Measurements from ENCODE around the gene NCKAP5.

Gene NCKAP5

GRCh38 chr2:133270550-133270949 is 297.7 kb downstream of the NCKAP5 start:
- Histone ChIP-seq H3K4me1 (ENCODE audit: insufficient read depth, low read length) (no peaks in the 10 kb centered on the region), H3K27me3 (ENCODE audit: insufficient read depth, low read length, poor library complexity) (no peaks in the 10 kb centered on the region), H3K36me3 (ENCODE audit: insufficient read depth, low read length) (no peaks in the 10 kb centered on the region), H3K27ac (ENCODE audit: low read length) (no peak overlapping the region), H3K9ac (ENCODE audit: low read depth, low read length) (no peak overlapping the region), H4K20me1 (ENCODE audit: insufficient read depth, low read length) (no peaks in the 10 kb centered on the region), H3K4me3 (ENCODE audit: low read depth in 1 of 2, low read length in 2 of 2) (no peak overlapping the region), H2AFZ (ENCODE audit: low read depth, low read length) (no peak overlapping the region), H3K9me3 (ENCODE audit: insufficient read depth, low read length, severe bottlenecking) (no peaks in the 10 kb centered on the region), H3K4me2 (ENCODE audit: insufficient read depth, low read length) (no peak overlapping the region), H3K79me2 (ENCODE audit: insufficient read depth, low read length) (no peaks in the 10 kb centered on the region)
- DNase-seq (no peak), ATAC-seq (ENCODE audit: insufficient read depth, low read depth) (peak; percentile 17; the same call in 1 of the 3 replicates)
- no peak for TF ChIP-seq EZH2 (IDR thresholded peaks at IDR 0.05; ENCODE audit: borderline replicate concordance, low read depth, low read length, severe bottlenecking)
- TF ChIP-seq, protein P1, sequence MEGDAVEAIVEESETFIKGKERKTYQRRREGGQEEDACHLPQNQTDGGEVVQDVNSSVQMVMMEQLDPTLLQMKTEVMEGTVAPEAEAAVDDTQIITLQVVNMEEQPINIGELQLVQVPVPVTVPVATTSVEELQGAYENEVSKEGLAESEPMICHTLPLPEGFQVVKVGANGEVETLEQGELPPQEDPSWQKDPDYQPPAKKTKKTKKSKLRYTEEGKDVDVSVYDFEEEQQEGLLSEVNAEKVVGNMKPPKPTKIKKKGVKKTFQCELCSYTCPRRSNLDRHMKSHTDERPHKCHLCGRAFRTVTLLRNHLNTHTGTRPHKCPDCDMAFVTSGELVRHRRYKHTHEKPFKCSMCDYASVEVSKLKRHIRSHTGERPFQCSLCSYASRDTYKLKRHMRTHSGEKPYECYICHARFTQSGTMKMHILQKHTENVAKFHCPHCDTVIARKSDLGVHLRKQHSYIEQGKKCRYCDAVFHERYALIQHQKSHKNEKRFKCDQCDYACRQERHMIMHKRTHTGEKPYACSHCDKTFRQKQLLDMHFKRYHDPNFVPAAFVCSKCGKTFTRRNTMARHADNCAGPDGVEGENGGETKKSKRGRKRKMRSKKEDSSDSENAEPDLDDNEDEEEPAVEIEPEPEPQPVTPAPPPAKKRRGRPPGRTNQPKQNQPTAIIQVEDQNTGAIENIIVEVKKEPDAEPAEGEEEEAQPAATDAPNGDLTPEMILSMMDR (IDR thresholded peaks at IDR 0.05; ENCODE audit: borderline replicate concordance, extremely low read depth, low read length, poor library complexity, severe bottlenecking) = no peak

DNA sequence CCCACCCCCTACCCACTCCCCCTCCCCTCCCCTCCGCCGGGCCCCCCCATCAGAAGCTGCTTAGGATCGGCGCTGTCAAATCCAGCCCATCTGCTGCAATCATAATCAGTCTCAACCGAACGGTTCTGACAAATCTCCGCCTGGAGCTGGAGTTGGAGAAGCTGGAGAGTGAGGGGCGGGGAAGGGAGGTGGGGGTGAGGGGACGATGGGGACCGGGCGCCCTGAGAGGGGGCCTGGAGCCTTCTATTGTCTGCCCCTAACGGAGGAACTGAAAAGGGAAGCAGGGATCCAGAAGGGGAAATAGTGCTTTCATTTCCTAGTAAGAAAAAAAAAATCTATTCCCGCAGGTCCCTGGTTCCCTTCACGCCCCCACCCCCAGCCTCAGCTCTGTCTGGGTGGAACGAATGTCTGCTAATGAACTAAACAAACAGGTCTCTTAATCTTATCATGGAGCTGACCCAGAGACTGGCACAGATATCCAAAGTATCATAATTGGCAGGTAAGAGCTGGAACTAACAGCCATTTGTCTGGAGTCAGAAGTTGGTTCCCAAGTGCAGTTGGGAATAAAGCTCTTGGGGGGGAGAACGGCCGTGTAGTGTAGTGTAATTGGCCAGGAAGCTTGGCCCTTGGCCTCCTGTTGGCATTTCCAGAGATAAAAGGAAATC is 301.2 kb downstream of the NCKAP5 start:
- H3K27ac ChIP-seq (ENCODE audit: low read length) = no peak overlapping the region
- no peaks in the 10 kb centered on the region for H3K36me3 ChIP-seq (ENCODE audit: insufficient read depth, low read length)
- no peak overlapping the region for H2AFZ ChIP-seq (ENCODE audit: low read depth, low read length)
- no peak for ATAC-seq (ENCODE audit: insufficient read depth, low read depth)
- TF ChIP-seq, protein P1 (IDR thresholded peaks at IDR 0.05; ENCODE audit: borderline replicate concordance, extremely low read depth, low read length, poor library complexity, severe bottlenecking) = no peak
- TF ChIP-seq EZH2 (IDR thresholded peaks at IDR 0.05; ENCODE audit: borderline replicate concordance, low read depth, low read length, severe bottlenecking) = no peak
- H3K9me3 ChIP-seq (ENCODE audit: insufficient read depth, low read length, severe bottlenecking) = no peaks in the 10 kb centered on the region
- H3K9ac ChIP-seq (ENCODE audit: low read depth, low read length) = no peak overlapping the region
- no peaks in the 10 kb centered on the region for H3K4me1 ChIP-seq (ENCODE audit: insufficient read depth, low read length)
- H3K4me3 ChIP-seq (ENCODE audit: low read depth in 1 of 2, low read length in 2 of 2) = no peak overlapping the region
- peaks cover 6% of the 10 kb centered on the region for H3K27me3 ChIP-seq (ENCODE audit: insufficient read depth, low read length, poor library complexity)
- H3K79me2 ChIP-seq (ENCODE audit: insufficient read depth, low read length) = no peaks in the 10 kb centered on the region
- DNase-seq = no peak
- H3K4me2 ChIP-seq (ENCODE audit: insufficient read depth, low read length) = no peak overlapping the region
- H4K20me1 ChIP-seq (ENCODE audit: insufficient read depth, low read length) = no peaks in the 10 kb centered on the region

DNA sequence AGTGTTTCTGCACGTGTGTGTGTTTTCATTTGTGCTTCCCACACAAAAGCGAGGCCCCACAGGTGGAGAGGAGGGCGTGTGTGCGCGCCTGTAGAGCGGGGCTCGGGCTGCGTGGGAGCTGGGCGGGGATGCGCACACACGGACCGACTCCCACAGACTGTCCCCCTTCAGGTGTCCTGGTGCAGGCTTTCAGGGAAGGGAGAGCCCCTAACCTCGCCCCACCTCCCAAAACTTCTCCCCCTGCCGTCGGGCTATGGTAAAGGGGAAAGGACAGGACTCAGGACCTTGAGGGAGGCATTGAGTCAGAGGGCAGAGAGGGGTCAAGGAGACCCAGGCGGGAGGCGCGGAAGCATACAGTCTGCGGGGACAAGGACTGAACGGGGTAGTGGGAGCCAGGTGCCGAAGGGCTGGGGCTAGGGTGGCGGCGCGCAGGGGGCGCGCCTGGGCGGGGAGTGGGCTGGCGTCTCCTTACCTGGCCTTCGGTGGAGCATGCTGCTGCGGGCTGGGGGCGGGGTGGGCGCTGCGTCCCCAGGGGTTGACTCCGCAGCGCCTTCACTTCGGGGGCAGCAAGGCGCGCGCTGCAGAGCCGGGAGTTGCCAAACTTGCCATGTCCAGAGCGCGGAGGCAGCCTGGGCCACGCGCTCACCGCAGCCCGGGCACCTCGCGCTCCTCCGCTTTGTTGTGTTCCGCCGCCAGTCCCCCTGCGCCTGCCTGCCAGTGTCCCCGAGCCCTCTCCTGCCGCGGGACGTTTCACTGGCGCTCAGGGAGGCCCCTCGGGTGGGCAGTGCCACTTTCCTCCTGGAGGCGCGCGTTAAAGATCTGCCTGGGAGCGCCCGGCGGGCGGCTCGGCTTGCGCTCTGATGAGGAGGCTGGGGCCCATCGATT is 302.0 kb downstream of the NCKAP5 start:
- Histone ChIP-seq H3K79me2 (ENCODE audit: insufficient read depth, low read length) (no peaks in the 10 kb centered on the region), H3K4me3 (ENCODE audit: low read depth in 1 of 2, low read length in 2 of 2) (no peak overlapping the region), H3K27me3 (ENCODE audit: insufficient read depth, low read length, poor library complexity) (peaks cover 6% of the 10 kb centered on the region), H4K20me1 (ENCODE audit: insufficient read depth, low read length) (no peaks in the 10 kb centered on the region), H3K36me3 (ENCODE audit: insufficient read depth, low read length) (no peaks in the 10 kb centered on the region), H3K4me2 (ENCODE audit: insufficient read depth, low read length) (no peak overlapping the region), H2AFZ (ENCODE audit: low read depth, low read length) (no peak overlapping the region), H3K9ac (ENCODE audit: low read depth, low read length) (no peak overlapping the region), H3K4me1 (ENCODE audit: insufficient read depth, low read length) (no peaks in the 10 kb centered on the region), H3K27ac (ENCODE audit: low read length) (no peak overlapping the region), H3K9me3 (ENCODE audit: insufficient read depth, low read length, severe bottlenecking) (no peaks in the 10 kb centered on the region)
- ATAC-seq (ENCODE audit: insufficient read depth, low read depth) (no peak), DNase-seq (no peak)
- TF ChIP-seq EZH2 (IDR thresholded peaks at IDR 0.05; ENCODE audit: borderline replicate concordance, low read depth, low read length, severe bottlenecking) = no peak

GRCh38 chr2:133265432-133265949 is 302.8 kb downstream of the NCKAP5 start:
- Histone ChIP-seq H2AFZ (ENCODE audit: low read depth, low read length) (no peak overlapping the region), H3K27ac (ENCODE audit: low read length) (no peak overlapping the region), H3K9me3 (ENCODE audit: insufficient read depth, low read length, severe bottlenecking) (no peaks in the 10 kb centered on the region), H3K4me3 (ENCODE audit: low read depth in 1 of 2, low read length in 2 of 2) (no peak overlapping the region), H4K20me1 (ENCODE audit: insufficient read depth, low read length) (no peaks in the 10 kb centered on the region), H3K27me3 (ENCODE audit: insufficient read depth, low read length, poor library complexity) (peaks cover 10% of the 10 kb centered on the region), H3K4me2 (ENCODE audit: insufficient read depth, low read length) (no peak overlapping the region), H3K9ac (ENCODE audit: low read depth, low read length) (no peak overlapping the region), H3K4me1 (ENCODE audit: insufficient read depth, low read length) (no peaks in the 10 kb centered on the region), H3K79me2 (ENCODE audit: insufficient read depth, low read length) (no peaks in the 10 kb centered on the region), H3K36me3 (ENCODE audit: insufficient read depth, low read length) (no peaks in the 10 kb centered on the region)
- no peak for DNase-seq
- no peak for TF ChIP-seq EZH2 (IDR thresholded peaks at IDR 0.05; ENCODE audit: borderline replicate concordance, low read depth, low read length, severe bottlenecking)
- TF ChIP-seq, protein P1 (IDR thresholded peaks at IDR 0.05; ENCODE audit: borderline replicate concordance, extremely low read depth, low read length, poor library complexity, severe bottlenecking) = no peak
- ATAC-seq (ENCODE audit: insufficient read depth, low read depth) = no peak

Data from DND-41 (cell line).